HepG2 (cell line): ENCODE data around the gene MTA2. TPM values are rescaled to one million over a fixed set of nuclear protein-coding genes. Genes with fewer than 3 reads are reported as not detected.
A peak's percentile ranks its signal among the peaks of the same experiment; 100 is the strongest.

Experiments used
- CC2D1A ChIP-seq: sonication (generic); formaldehyde crosslinking; IDR thresholded peaks from 2 replicates; pipeline ENCODE4 v1.8.1; 2023; ENCODE audit warnings: mild to moderate bottlenecking, missing genetic modification reagents
- GLI4 ChIP-seq: sonication (generic); formaldehyde crosslinking; IDR thresholded peaks from 2 replicates; pipeline ENCODE4 v1.5.1; 2020; ENCODE audit warnings: missing genetic modification reagents, mild to moderate bottlenecking, moderate library complexity, borderline replicate concordance
- MIER2 ChIP-seq: IDR thresholded peaks from 2 replicates; pipeline ENCODE4 v1.6.1; 2016; ENCODE audit warnings: missing biosample characterization, missing genetic modification reagents
- NAIF1 ChIP-seq: sonication (generic); formaldehyde crosslinking; IDR thresholded peaks from 2 replicates; pipeline ENCODE4 v1.5.0; 2020; ENCODE audit warnings: mild to moderate bottlenecking, missing genetic modification reagents, borderline replicate concordance
- NCOA2 ChIP-seq: sonication (generic); formaldehyde crosslinking; IDR thresholded peaks from 2 replicates; pipeline ENCODE4 v1.8.0; 2022; ENCODE audit warnings: inconsistent platforms
- NR1H2 ChIP-seq: sonication (generic); formaldehyde crosslinking; IDR thresholded peaks from 2 replicates; pipeline ENCODE4 v1.8.1; 2022; ENCODE audit warnings: low read depth, missing genetic modification reagents, borderline replicate concordance
- POLR2A ChIP-seq, 2 experiments: IDR thresholded peaks; 2 replicates each; pipeline ENCODE4 v1.6.1; 2011; ENCODE audit warnings: low read depth in 2 of 2, low read length in 2 of 2, mild to moderate bottlenecking in 1 of 2, moderate library complexity in 1 of 2; ENCODE audit not compliant: insufficient read depth in 1 of 2
- PRPF4 ChIP-seq: fragments of 200-400 bp; formaldehyde crosslinking; IDR thresholded peaks from 2 replicates; pipeline ENCODE4 v1.6.1; 2016; ENCODE audit warnings: low read length, low read depth; ENCODE audit not compliant: poor library complexity, severe bottlenecking
- SAFB2 ChIP-seq: sonication (generic); formaldehyde crosslinking; IDR thresholded peaks from 2 replicates; pipeline ENCODE4 v1.5.1; 2020; ENCODE audit warnings: missing genetic modification reagents, low read depth, mild to moderate bottlenecking, borderline replicate concordance
- SP2 ChIP-seq: sonication (generic); formaldehyde crosslinking; IDR thresholded peaks from 2 replicates; pipeline ENCODE4 v1.5.1; 2020; ENCODE audit warnings: mild to moderate bottlenecking, missing genetic modification reagents
- SYNCRIP ChIP-seq: fragments of 200-400 bp; formaldehyde crosslinking; IDR thresholded peaks from 2 replicates; pipeline ENCODE4 v1.6.1; 2018; ENCODE audit warnings: mild to moderate bottlenecking, low read depth, low read length; ENCODE audit not compliant: insufficient read depth
- TCF12 ChIP-seq, 2 experiments: fragments of 450-650 bp in 1 of 2; sonication (generic) in 1 of 2; formaldehyde crosslinking in 1 of 2; IDR thresholded peaks; 2 replicates each; pipeline versions ENCODE4 v1.6.1 to v1.8.0; 2017 to 2022; ENCODE audit warnings: antibody characterized with exemption in 1 of 2, mild to moderate bottlenecking in 1 of 2, missing genetic modification reagents in 1 of 2, moderate library complexity in 1 of 2
- ZMAT3 ChIP-seq: sonication (generic); formaldehyde crosslinking; conservative IDR thresholded peaks from 2 replicates; pipeline ENCODE4 v1.7.0; 2021; ENCODE audit warnings: missing genetic modification reagents
- ZNF20 ChIP-seq: sonication (generic); formaldehyde crosslinking; IDR thresholded peaks from 2 replicates; pipeline ENCODE4 v1.4.0; 2020; ENCODE audit warnings: mild to moderate bottlenecking, moderate library complexity, missing genetic modification reagents
- ZNF333 ChIP-seq: sonication (generic); formaldehyde crosslinking; IDR thresholded peaks from 2 replicates; pipeline ENCODE4 v1.4.0; 2020; ENCODE audit warnings: mild to moderate bottlenecking, missing genetic modification reagents, borderline replicate concordance
- ZNF550 ChIP-seq: sonication (generic); formaldehyde crosslinking; IDR thresholded peaks from 2 replicates; pipeline ENCODE4 v1.4.0; 2020; ENCODE audit warnings: mild to moderate bottlenecking, missing genetic modification reagents, borderline replicate concordance
- ZNF615 ChIP-seq: sonication (generic); formaldehyde crosslinking; IDR thresholded peaks from 2 replicates; pipeline ENCODE4 v1.5.0; 2020; ENCODE audit warnings: mild to moderate bottlenecking, missing genetic modification reagents, borderline replicate concordance
- ZNF670 ChIP-seq: sonication (generic); formaldehyde crosslinking; IDR thresholded peaks from 2 replicates; pipeline ENCODE4 v1.8.0; 2022; ENCODE audit warnings: mild to moderate bottlenecking, missing genetic modification reagents, borderline replicate concordance
- ZNF782 ChIP-seq: sonication (generic); formaldehyde crosslinking; IDR thresholded peaks from 2 replicates; pipeline ENCODE4 v1.4.0; 2020; ENCODE audit warnings: missing genetic modification reagents, mild to moderate bottlenecking, borderline replicate concordance
- ZSCAN20 ChIP-seq: sonication (generic); formaldehyde crosslinking; IDR thresholded peaks from 2 replicates; pipeline ENCODE4 v1.4.0; 2020; ENCODE audit warnings: missing genetic modification reagents, mild to moderate bottlenecking, borderline replicate concordance
- ZSCAN29 ChIP-seq: sonication (generic); formaldehyde crosslinking; conservative IDR thresholded peaks from 2 replicates; pipeline ENCODE4 v1.4.0; 2020; ENCODE audit warnings: mild to moderate bottlenecking, missing genetic modification reagents
- polyA plus RNA-seq, 8 experiments: library from polyadenylated mRNA; depleted of rRNA in 3 of 8; stranded (reverse) in 7 of 8; unstranded in 1 of 8; fragments of >200 nt; fragmentation: Illumina TruSeq in 4 of 8; extraction: Trizol in 4 of 8; gene quantifications; 2 replicates each; pipeline versions ENCODE4 v1.2.1 to v1.2.3, GENCODE V29; 2011 to 2016; ENCODE audit warnings: low read depth in 4 of 8, missing spikeins in 1 of 8, mixed read lengths in 1 of 8; ENCODE audit not compliant: insufficient read depth in 1 of 8
- total RNA-seq, 5 experiments: library from RNA; depleted of rRNA; stranded (reverse); fragments of >200 nt; fragmentation: Illumina TruSeq; extraction: Trizol; gene quantifications; 2 replicates each; pipeline ENCODE4 v1.2.3, GENCODE V29; 2016; ENCODE audit warnings: low read depth in 1 of 5
- TF ChIP-seq, protein P1 (sequence below): sonication (generic); formaldehyde crosslinking; IDR thresholded peaks from 2 replicates; pipeline ENCODE4 v1.8.1; 2023; ENCODE audit warnings: mild to moderate bottlenecking, inconsistent platforms, moderate library complexity, missing genetic modification reagents, borderline replicate concordance
- TF ChIP-seq, protein P2 (sequence below): sonication (generic); formaldehyde crosslinking; IDR thresholded peaks from 2 replicates; pipeline ENCODE4 v1.5.0; 2020; ENCODE audit warnings: missing genetic modification reagents, mild to moderate bottlenecking, borderline replicate concordance
- TF ChIP-seq, protein P3 (sequence below): sonication (generic); formaldehyde crosslinking; IDR thresholded peaks from 2 replicates; pipeline ENCODE4 v1.4.0; 2020; ENCODE audit warnings: mild to moderate bottlenecking, missing genetic modification reagents
- TF ChIP-seq, protein P4 (sequence below): sonication (generic); formaldehyde crosslinking; IDR thresholded peaks from 2 replicates; pipeline ENCODE4 v1.8.1; 2023; ENCODE audit warnings: missing genetic modification reagents, mild to moderate bottlenecking, borderline replicate concordance
- TF ChIP-seq, protein P5 (sequence below): IDR thresholded peaks from 2 replicates; pipeline ENCODE4 v1.6.1; 2012; ENCODE audit warnings: low read depth, low read length, improper control_type of control experiment

The MTA2 gene
- total and polyA plus RNA-seq, 2 of the 13 experiments (the other 11 are each of a cell fraction or from before 2014, with no cell fraction given) = 14.0 to 70.0 TPM

DNA sequence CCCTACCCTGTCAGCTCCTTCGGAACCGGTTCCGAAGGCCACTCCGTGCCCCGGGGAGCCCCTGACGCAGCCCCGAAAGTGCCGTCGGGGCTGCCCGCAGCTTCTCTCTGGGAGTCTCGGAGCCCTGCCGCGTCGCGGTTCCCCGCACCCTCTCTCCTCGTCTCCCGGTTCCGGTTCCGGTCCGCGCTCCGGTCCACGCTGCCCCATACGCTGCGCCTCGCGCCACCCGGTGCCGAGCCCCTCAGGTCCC is 618 bp downstream of the MTA2 start (continued):
- TF ChIP-seq ZNF333 (CRISPR knock-in tag) = 0 out of 2 replicates have a peak, but pooled peaks have one; percentile 48
- TF ChIP-seq NAIF1 (CRISPR knock-in tag) = peak; percentile 71; the same call in 1 of the 2 replicates
- no peak for TF ChIP-seq CC2D1A (CRISPR knock-in tag)
- no peak for TF ChIP-seq ZSCAN20
- TF ChIP-seq ZNF782 = no peak
- peak; percentile 59; the same call in 1 of the 2 replicates for TF ChIP-seq NR1H2
- TF ChIP-seq, protein P1, sequence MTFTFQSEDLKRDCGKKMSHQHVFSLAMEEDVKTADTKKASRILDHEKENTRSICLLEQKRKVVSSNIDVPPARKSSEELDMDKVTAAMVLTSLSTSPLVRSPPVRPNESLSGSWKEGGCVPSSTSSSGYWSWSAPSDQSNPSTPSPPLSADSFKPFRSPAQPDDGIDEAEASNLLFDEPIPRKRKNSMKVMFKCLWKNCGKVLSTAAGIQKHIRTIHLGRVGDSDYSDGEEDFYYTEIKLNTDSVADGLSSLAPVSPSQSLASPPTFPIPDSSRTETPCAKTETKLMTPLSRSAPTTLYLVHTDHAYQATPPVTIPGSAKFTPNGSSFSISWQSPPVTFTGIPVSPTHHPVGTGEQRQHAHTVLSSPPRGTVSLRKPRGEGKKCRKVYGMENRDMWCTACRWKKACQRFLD (CRISPR knock-in tag) = 0 out of 2 replicates have a peak, but pooled peaks have one; percentile 20
- TF ChIP-seq ZNF615 (CRISPR knock-in tag) = 0 out of 2 replicates have a peak, but pooled peaks have one; percentile 76
- no peak for TF ChIP-seq NCOA2 (CRISPR knock-in tag)
- TF ChIP-seq, protein P2, sequence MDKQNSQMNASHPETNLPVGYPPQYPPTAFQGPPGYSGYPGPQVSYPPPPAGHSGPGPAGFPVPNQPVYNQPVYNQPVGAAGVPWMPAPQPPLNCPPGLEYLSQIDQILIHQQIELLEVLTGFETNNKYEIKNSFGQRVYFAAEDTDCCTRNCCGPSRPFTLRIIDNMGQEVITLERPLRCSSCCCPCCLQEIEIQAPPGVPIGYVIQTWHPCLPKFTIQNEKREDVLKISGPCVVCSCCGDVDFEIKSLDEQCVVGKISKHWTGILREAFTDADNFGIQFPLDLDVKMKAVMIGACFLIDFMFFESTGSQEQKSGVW (CRISPR knock-in tag) = no peak
- TF ChIP-seq, protein P3, sequence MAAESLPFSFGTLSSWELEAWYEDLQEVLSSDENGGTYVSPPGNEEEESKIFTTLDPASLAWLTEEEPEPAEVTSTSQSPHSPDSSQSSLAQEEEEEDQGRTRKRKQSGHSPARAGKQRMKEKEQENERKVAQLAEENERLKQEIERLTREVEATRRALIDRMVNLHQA (CRISPR knock-in tag) = no peak
- no peak for TF ChIP-seq MIER2 (CRISPR knock-in tag)
- TF ChIP-seq GLI4 (CRISPR knock-in tag) = no peak
- peak; percentile 84 for TF ChIP-seq ZNF670 (CRISPR knock-in tag)
- peak; percentile 42; the same call in 1 of the 2 replicates for TF ChIP-seq SP2 (CRISPR knock-in tag)
- no peak for TF ChIP-seq SYNCRIP
- TF ChIP-seq POLR2A (IDR thresholded peaks at IDR 0.05; ENCODE audit: insufficient read depth in 1 of 2, low read depth in 2 of 2, low read length in 2 of 2) = no peak
- TF ChIP-seq ZSCAN29 = no peak
- TF ChIP-seq SAFB2 (CRISPR knock-in tag) = no peak
- TF ChIP-seq, protein P4, sequence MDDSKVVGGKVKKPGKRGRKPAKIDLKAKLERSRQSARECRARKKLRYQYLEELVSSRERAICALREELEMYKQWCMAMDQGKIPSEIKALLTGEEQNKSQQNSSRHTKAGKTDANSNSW (CRISPR knock-in tag) = peak; percentile 65
- peak; percentile 73; the same call in 1 of the 2 replicates for TF ChIP-seq ZNF20 (CRISPR knock-in tag)
- TF ChIP-seq ZMAT3 (CRISPR knock-in tag) = 0 out of 2 replicates have a peak, but pooled peaks have one; percentile 49
- no peak for TF ChIP-seq TCF12 (IDR thresholded peaks at IDR 0.05)
- TF ChIP-seq TCF12 (CRISPR knock-in tag; IDR thresholded peaks at IDR 0.05) = 0 out of 2 replicates have a peak, but pooled peaks have one; percentile 35
- TF ChIP-seq PRPF4 = no peak
- TF ChIP-seq, protein P5, sequence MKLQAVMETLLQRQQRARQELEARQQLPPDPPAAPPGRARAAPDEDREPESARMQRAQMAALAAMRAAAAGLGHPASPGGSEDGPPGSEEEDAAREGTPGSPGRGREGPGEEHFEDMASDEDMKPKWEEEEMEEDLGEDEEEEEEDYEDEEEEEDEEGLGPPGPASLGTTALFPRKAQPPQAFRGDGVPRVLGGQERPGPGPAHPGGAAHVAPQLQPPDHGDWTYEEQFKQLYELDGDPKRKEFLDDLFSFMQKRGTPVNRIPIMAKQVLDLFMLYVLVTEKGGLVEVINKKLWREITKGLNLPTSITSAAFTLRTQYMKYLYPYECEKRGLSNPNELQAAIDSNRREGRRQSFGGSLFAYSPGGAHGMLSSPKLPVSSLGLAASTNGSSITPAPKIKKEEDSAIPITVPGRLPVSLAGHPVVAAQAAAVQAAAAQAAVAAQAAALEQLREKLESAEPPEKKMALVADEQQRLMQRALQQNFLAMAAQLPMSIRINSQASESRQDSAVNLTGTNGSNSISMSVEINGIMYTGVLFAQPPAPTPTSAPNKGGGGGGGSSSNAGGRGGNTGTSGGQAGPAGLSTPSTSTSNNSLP = no peak
- no peak for TF ChIP-seq ZNF550
